Erythroblast (primary cell): ENCODE results near the gene OSBPL5.
A peak's percentile ranks its signal among the peaks of the same experiment; 100 is the strongest.
"Not testable (repeated sequence)": the region's sequence is repeated elsewhere in the genome, so short reads cannot be mapped to it uniquely, and the experiment has no call there.

ENCODE experiments used
- DNase-seq, 2 experiments: peaks; one replicate each; lab custom pipeline; 2025; lab: John Stamatoyannopoulos, UW
- GATA1 ChIP-seq: IDR thresholded peaks from 2 replicates; pipeline ENCODE4 v1.6.1; 2011; ENCODE audit warnings: low read depth, mild to moderate bottlenecking, control low read depth, low read length, moderate library complexity
- POLR2A ChIP-seq: IDR thresholded peaks from 2 replicates; pipeline ENCODE4 v1.6.1; 2011; ENCODE audit warnings: mild to moderate bottlenecking, low read length

The OSBPL5 gene

GRCh38 chr11:3121931-3122774 is 43.0 kb downstream of the OSBPL5 start:
- no peak for DNase-seq
- TF ChIP-seq GATA1 (no peak), POLR2A (no peak)

- no peak for TF ChIP-seq GATA1
- TF ChIP-seq POLR2A = no peak
- no peak for DNase-seq
These were observed 43.7 kb downstream of the OSBPL5 start for GRCh38 chr11:3121416-3121815.

- TF ChIP-seq POLR2A (no peak), GATA1 (no peak)
- no peak for DNase-seq
These were observed 44.9 kb downstream of the OSBPL5 start for GRCh38 chr11:3120071-3120792.

GRCh38 chr11:3119141-3119821 is 45.8 kb downstream of the OSBPL5 start:
- DNase-seq = no peak
- TF ChIP-seq GATA1 (no peak), POLR2A (no peak)

- TF ChIP-seq GATA1 = no peak
- no peak for TF ChIP-seq POLR2A
- no peak for DNase-seq
These were observed 49.8 kb downstream of the OSBPL5 start for GRCh38 chr11:3115321-3115720.

GRCh38 chr11:3113661-3114060 is 51.4 kb downstream of the OSBPL5 start:
- DNase-seq = not testable (repeated sequence)

- no peak for TF ChIP-seq GATA1
- no peak for TF ChIP-seq POLR2A
- no peak for DNase-seq
These were observed 53.0 kb downstream of the OSBPL5 start for GRCh38 chr11:3111919-3112690.

- no peak for TF ChIP-seq GATA1
- TF ChIP-seq POLR2A = no peak
- no peak for DNase-seq
These were observed 53.6 kb downstream of the OSBPL5 start for GRCh38 chr11:3111466-3111865.

- no peak for TF ChIP-seq POLR2A
- TF ChIP-seq GATA1 = no peak
- peak; percentile 53 to 69 for DNase-seq
These were observed 55.0 kb downstream of the OSBPL5 start for GRCh38 chr11:3109921-3110706.

GRCh38 chr11:3109434-3109833 is 55.7 kb downstream of the OSBPL5 start:
- no peak for TF ChIP-seq GATA1
- no peak for TF ChIP-seq POLR2A
- DNase-seq = no peak

- TF ChIP-seq POLR2A = no peak
- no peak for TF ChIP-seq GATA1
- no peak for DNase-seq
These were observed 56.9 kb downstream of the OSBPL5 start for GRCh38 chr11:3108183-3108721.

GRCh38 chr11:3107608-3108182 is 57.4 kb downstream of the OSBPL5 start:
- DNase-seq = no peak
- TF ChIP-seq GATA1 (no peak), POLR2A (no peak)
